ENCODE data around the gene ST6GAL1.
"Not testable (repeated sequence)": the region's sequence is repeated elsewhere in the genome, so short reads cannot be mapped to it uniquely, and the experiment has no call there.

Gene ST6GAL1

GRCh38 chr3:186971106-186971505 is 40.8 kb downstream of the ST6GAL1 start:
- DNase-seq = not testable (repeated sequence)

DNA sequence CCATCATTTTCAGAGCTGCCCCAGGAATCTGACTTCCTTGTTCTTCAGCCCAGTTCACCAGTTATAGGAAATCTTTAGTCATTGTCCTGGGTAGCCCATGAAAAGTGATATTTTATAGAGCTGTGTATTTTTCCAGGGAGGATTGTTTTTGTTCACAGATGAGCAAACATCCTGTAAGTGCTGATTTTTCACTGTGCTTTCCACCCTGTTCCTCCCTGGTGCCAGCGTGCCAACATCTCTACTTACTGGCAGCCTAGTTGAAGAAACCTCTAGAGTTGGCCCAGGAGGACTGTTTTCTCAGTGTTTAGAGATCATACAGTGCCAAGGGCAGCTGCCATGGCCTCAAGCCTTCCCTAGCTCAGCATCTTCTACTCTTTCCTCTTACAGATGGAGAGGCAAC is 41.3 kb downstream of the ST6GAL1 start:
- no peak for DNase-seq

DNA sequence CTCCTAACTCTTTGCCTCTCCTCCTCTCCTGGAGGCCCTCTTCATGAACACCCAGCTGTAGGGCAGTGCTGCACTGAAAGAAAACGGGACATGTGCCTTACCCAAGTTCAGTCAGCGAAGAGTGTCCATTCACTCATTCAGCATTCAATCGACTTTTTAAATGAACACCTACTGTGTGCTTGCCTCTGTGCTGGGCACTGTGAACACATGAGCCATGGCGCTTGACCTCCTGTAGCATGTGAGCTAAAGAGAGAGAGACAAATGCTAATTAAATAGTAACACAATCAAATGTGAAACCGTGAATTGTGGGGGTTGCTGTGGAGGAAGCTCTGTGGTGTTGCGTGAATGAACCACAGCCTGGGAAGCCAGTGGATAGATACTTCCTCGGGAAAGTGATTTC is 43.4 kb downstream of the ST6GAL1 start:
- no peak for DNase-seq

- DNase-seq = no peak
These were observed 44.5 kb downstream of the ST6GAL1 start for GRCh38 chr3:186974824-186975313.

DNA sequence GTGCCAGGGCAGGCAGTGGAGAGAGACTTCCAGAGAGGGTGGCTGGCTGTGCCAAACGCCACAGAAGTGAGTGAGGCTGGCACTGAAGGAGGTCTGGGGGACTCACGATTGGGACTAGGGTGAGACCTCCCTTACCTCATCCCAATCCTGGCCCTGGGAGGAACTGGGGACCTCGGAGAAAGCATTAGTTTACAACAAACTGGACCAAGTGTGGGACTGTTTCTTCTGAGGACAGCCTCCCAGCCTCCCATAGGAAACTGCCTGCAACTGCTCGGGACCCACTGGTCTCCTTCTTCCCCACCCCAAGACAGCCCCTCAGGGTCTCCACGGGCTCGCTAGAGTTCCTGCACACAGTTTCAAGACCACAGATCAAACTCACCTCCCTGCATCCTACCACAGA is 45.4 kb downstream of the ST6GAL1 start:
- no peak for DNase-seq

GRCh38 chr3:186976837-186977750 is 46.8 kb downstream of the ST6GAL1 start:
- DNase-seq = no peak

GRCh38 chr3:186978712-186979111 is 48.4 kb downstream of the ST6GAL1 start:
- no peak for DNase-seq

- no peak for DNase-seq
These were observed 49.5 kb downstream of the ST6GAL1 start for GRCh38 chr3:186979852-186980251.

DNA sequence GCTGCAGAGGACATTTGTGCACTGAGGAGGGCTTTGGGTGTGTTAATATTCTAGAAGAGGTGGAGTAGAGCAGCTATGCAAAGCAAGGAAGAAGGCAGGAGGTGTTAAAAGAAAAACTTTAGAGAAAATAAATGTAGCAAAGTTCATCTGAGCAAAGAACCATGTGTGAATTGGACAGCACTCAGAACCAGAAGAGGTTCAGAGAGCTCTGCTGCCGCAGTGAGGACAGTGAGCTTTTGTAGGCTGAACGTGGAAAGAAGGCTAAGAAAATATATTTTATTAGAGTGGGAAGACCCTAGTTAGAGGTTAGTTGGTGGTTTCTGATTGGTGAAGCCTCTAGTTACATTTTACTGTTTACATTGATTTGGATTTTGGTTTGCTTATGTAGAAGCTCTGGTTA is 50.7 kb downstream of the ST6GAL1 start:
- no peak for DNase-seq

- DNase-seq = no peak
These were observed 53.3 kb downstream of the ST6GAL1 start for GRCh38 chr3:186983659-186984058.

GRCh38 chr3:186984064-186984463 is 53.7 kb downstream of the ST6GAL1 start:
- no peak for DNase-seq

GRCh38 chr3:186985661-186986364 is 55.5 kb downstream of the ST6GAL1 start:
- no peak for DNase-seq

DNA sequence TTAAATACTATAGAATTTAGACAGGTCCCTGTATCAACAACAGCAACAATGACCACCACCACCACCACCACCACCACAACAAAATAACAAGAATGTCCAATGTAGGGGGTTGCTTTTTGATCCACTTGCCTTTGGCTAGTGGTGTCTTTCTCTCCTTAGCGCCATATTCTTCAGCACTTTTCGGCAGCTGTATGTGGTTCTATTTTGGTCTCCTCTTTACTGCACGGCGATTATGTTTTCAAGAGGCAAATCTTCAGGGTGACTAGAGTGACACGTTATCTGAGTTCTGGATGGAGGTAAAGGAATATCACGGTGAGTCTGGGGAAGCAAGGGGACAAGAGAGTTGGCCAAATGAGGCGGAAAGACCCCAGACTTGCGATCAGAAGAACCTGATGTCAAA is 56.1 kb downstream of the ST6GAL1 start:
- DNase-seq = no peak

- no peak for DNase-seq
These were observed 56.5 kb downstream of the ST6GAL1 start for GRCh38 chr3:186986816-186987215.

DNA sequence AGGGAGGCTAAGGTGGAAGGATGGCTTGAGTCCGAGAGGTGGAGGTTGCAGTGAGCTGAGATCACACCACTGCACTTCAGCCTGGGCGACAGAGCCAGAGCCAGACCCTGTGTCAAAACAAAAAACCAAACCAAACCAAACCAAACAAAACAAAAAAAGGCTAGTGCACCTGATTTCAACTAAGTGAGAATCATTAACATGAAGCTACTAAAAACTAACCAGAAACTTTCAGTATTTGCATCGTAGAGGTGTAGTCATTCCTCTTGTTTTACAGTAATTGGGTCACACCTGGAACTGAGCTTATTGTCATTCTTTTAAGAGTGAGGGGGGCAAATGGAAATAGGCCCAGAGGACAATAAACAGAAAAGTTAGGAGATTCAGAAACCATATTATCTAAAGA is 58.5 kb downstream of the ST6GAL1 start:
- DNase-seq = no peak

DNA sequence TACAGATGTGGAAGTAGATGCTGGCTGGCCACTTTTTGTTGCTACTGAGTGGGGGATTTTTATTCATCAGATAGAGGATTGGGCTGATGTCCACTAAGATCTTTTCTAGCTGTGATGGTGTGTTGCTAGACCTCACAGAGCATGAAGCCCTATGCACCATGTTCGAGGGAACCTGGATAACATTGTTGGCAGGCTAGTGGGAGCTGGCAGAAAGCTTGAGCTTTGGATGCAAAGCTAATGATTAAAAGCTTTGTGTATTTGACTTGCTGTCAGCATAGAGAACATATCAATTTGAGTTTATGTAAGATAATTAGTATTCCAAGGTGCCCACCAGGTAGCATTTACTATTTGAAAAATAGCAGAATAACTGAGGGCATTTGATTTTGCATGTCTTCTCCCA is 59.1 kb downstream of the ST6GAL1 start:
- DNase-seq = no peak

GRCh38 chr3:186990277-186990676 is 60.0 kb downstream of the ST6GAL1 start:
- no peak for DNase-seq

- DNase-seq = no peak
These were observed 60.6 kb downstream of the ST6GAL1 start for GRCh38 chr3:186990878-186991308.

- DNase-seq = no peak
These were observed 61.1 kb downstream of the ST6GAL1 start for GRCh38 chr3:186991470-186991869.

- not testable (repeated sequence) for DNase-seq
These were observed 61.8 kb downstream of the ST6GAL1 start for GRCh38 chr3:186992096-186992495.

DNA sequence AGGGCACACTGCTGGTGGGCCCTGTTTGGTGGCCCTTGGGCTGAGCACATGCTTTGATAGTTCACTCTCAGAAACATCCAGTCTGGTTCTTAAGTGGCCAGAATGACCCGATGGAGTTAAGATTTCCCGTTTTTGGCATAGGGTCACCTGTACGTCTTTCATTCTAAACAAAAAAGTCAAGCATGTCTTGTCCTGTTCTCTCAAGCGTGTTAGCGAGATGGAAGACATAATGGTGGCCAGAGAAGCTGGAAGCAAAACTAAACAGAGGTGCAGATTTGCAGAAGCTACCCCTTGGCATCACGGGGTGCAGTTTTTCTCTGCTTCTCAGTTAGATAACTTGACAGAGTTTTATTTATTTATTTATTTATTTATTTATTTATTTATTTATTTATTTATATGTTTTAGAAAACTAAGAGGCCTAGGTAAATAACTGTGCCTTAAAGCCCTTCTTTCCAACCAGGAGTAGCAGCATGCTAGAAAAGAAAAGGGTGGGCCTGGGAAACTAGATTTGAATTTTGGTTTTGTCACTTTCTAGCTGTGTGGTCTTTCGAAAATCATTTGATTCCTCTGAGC is 63.0 kb downstream of the ST6GAL1 start:
- no peak for DNase-seq

GRCh38 chr3:186994000-186994955 is 64.0 kb downstream of the ST6GAL1 start:
- DNase-seq = no peak
